Stimulated activated CD8-positive, alpha-beta memory T cell treated with anti-CD3 and anti-CD28 coated beads, Interleukin-15, amount 100 ng/mL, for 1 hour (primary cell): Measurements from ENCODE around the gene OLFM2.
"Not testable (repeated sequence)": the region's sequence is repeated elsewhere in the genome, so short reads cannot be mapped to it uniquely, and the experiment has no call there.

Experiments
- DNase-seq: peaks from one replicate; pipeline ENCODE4 v3.0.0-alpha.2; 2020; ENCODE audit warnings: low read depth

OLFM2 gene

DNA sequence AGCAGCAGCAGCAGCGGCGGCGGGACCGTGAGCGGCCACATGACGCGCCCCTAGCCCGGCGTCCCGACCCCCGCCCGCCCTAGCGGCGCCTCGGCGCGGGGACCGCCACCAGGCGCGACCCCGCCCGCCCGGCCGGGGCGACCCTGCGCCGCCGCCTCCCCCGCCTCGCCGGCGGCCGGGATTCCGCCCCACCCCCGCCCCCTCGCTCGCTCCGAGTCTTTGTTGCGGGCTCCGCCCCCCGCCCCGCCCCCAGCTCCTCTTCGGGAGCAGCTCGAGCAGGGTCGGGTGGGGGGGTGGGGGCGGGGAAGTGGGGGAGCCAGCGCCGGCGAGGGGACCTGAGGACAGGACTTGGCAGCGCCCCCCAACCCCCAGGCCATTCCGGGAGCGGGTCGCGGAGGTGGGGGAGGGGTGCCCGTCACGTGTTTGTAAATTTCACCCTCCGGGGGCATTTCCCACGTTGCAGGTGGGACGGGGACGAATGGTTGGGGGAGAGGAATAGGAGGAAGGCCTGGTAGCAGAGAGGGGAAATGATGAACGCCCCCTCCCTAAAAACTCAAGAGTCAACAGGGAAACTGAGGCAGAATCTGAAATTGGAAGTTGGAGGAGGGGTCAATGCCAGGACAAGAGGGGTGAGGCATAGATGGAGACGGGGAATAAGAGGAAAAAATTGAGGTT lies at the start of gene OLFM2:
OLFM2 (minus strand) TSS at position 190 of the 675 bp plus-strand sequence; CDS start at position 41, 149 bp downstream.
- no peak for DNase-seq

- DNase-seq: no peak
These were observed 45.3 kb upstream of the OLFM2 start for GRCh38 chr19:9981406-9982260.

GRCh38 chr19:9972103-9972502 lies 35.8 kb upstream of the OLFM2 start:
- DNase-seq: no peak

GRCh38 chr19:9971166-9971897 lies 35.0 kb upstream of the OLFM2 start:
- DNase-seq: no peak

GRCh38 chr19:9970481-9970880 lies 34.2 kb upstream of the OLFM2 start:
- DNase-seq: no peak

- no peak for DNase-seq
These were observed 33.3 kb upstream of the OLFM2 start for GRCh38 chr19:9969688-9969975.

DNA sequence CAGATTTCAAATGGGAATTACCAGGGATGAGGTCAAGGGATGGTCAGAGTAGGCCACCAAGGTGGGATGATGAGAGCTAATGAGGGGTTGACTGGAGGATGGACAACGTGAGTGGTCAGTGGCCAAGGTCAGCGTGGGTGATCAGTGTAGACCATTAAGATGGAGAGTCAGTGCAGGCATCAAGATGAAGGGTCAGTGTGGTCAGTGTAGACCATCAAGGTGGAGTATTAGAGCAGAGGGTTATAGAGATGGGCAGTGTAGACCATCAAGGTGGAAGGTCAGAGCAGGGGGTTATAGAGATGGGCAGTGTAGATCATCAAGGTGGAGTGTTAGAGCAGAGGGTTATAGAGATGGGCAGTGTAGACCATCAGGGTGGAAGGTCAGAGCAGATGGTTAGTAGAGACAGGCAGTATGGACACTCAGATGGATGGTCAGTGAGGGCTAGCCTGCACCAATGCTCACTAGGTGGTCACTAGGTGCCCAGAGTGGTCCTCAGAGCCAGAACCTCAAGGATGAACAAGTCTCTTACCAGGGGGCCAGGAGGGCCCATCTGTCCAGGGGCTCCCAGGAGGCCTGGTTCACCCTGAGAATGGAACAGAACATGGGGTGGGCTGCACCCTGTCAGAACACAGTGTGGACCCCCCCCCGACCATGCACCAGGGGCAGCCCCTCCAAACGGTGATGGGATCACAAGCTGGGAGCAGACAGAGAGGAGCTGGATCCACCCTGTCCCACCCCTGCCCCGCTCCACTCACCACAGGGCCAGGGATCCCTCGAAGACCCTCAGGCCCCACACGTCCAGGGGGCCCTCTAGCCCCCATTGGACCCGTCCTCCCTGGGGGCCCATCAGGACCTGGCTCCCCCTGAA lies 32.7 kb upstream of the OLFM2 start:
- DNase-seq: no peak

DNA sequence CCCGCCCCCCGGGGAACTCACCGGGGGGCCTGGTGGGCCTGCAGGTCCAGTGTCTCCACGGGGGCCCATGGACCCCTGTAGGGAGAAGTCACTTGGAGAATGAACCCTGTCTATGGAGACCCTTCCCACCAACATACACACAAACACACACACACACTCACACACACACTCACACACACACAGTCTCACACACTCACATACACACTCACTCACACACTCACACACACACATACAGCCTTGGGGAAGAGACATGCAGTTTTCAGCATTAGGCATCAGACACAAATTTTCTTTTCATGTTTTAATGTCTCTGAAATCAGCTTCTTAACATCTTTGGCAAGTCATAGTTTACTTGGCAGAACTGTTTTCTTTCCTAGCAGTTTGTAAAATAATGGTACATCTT lies 31.0 kb upstream of the OLFM2 start:
- DNase-seq: no peak

- no peak for DNase-seq
These were observed 30.1 kb upstream of the OLFM2 start for GRCh38 chr19:9966448-9966847.

- no peak for DNase-seq
These were observed 29.7 kb upstream of the OLFM2 start for GRCh38 chr19:9966024-9966423.

- no peak for DNase-seq
These were observed 26.4 kb upstream of the OLFM2 start for GRCh38 chr19:9962623-9963290.

DNA sequence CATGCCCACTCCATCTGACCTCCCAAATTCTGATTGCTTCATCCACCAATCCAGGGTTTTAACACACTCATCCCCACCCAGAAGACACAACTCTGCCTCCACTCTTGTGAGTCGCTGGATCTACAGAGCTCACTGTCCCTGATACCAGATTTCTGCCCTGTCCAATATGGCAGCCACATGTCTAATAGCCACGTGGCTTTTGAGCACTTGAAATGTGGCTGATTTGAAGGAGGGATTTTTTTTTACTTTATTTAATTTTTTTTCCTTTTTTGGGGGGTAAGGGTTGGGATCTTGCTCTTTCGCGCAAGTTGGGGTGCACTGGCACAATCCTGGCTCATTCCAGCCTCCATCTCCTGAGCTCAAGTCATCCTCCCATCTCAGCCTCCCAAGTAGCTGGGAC lies 24.8 kb upstream of the OLFM2 start:
- no peak for DNase-seq

GRCh38 chr19:9958379-9958821 lies 22.1 kb upstream of the OLFM2 start:
- DNase-seq: no peak

DNA sequence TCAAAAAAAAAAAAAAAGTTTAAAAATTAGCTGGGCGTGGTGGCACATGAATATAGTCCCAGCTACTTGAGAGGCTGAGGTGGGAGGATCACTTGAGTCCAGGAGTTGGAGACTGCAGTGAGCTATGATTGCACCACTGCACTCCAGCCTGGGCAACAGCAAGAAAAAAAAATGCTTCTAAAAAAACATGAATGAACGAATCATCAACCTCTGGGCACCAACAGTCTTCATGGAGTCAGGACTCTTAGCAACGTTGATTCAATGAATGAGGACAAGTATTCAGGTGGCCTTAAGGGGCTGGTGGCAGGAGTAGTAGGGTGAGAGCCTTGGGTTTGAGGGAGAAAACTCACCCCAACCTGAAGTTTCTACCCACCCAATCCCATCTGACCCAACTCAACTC lies 20.6 kb upstream of the OLFM2 start:
- DNase-seq: no peak

- DNase-seq: no peak
These were observed 17.7 kb upstream of the OLFM2 start for GRCh38 chr19:9953802-9954542.

- no peak for DNase-seq
These were observed 16.0 kb upstream of the OLFM2 start for GRCh38 chr19:9952276-9952675.

DNA sequence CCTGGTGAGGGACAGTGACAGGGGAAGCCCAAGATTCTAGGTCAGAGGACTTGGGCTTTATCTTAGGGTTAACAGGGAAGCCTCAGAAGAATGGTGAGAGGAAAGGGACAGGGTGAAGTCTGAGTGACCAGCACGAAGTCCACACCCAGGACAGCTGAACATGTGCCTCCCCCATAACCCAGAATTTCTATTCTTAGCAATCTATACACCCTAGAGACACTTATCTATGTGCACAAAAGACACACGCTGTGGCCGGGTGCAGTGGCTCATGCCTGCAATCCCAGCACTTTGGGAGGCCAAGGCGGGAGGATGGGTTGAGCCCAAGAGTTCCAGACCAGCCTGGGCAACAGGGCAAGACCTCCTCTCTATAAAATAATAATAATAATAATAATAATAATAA lies 11.1 kb upstream of the OLFM2 start:
- no peak for DNase-seq

GRCh38 chr19:9946528-9947125 lies 10.3 kb upstream of the OLFM2 start:
- not testable (repeated sequence) for DNase-seq

DNA sequence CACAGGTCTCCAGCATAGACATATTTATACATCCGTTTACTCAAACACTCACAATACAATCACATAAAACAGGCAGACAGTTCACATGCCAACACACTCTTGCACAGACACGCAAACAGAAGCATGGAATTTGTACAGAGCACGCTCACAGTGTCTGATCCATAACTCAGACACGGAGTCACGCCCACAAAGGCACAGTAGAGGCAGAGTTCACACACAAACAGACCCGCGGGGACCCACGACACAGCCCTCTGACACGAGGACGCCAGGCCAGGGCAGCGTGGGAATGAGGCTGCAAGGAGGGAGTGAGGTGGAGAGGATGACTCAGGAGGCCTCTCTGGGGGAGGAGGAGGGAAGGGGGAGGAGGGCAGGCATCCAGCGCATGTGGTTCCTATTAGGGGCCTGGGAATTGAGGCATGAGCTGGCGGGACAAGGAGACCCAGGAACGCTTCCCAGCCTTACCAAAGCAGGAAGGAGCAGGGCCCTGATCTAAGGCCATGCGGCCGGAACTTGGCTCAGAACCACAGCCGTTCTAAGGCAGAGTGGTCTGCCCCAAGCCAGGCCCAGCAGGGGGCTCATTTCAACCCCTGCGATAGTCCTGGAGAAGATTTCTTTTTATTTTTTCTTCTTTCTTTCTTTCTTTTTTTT lies 9.1 kb upstream of the OLFM2 start:
- no peak for DNase-seq

- DNase-seq: no peak
These were observed 7.4 kb upstream of the OLFM2 start for GRCh38 chr19:9943744-9944143.
